HEK293 (cell line): ENCODE results near the gene CA11.

ENCODE experiments used
- CTCF ChIA-PET: fragments of 350-600 bp; formaldehyde crosslinking; extraction: SDS; loops from one replicate; lab custom pipeline; 2021; ENCODE audit warnings: antibody characterized with exemption; lab: Yijun Ruan, JAX
- POLR2A ChIA-PET: fragments of 300-600 bp; formaldehyde crosslinking; extraction: SDS; loops from one replicate; lab custom pipeline; 2020; ENCODE audit warnings: antibody characterized with exemption, inconsistent platforms; lab: Yijun Ruan, JAX
- H3K27ac ChIP-seq: fragments of 200-500 bp; sonication (Bioruptor generic); 2 replicates; pipeline ENCODE4 v1.5.1; 2014; ENCODE audit warnings: low read depth, low read length, control low read depth, inconsistent platforms; ENCODE audit errors: extremely low read depth
- H3K36me3 ChIP-seq, 2 experiments: fragments of 200-500 bp in 1 of 2; sonication (Bioruptor generic) in 1 of 2; 1 replicate in 1 of 2; 2 replicates in 1 of 2; pipeline ENCODE4 v1.5.1; 2014 to 2017; ENCODE audit warnings: inconsistent platforms in 2 of 2, low read length in 2 of 2; ENCODE audit not compliant: control insufficient read depth in 2 of 2, insufficient read depth in 1 of 2
- H3K4me1 ChIP-seq: fragments of 200-500 bp; sonication (Bioruptor generic); 2 replicates; pipeline ENCODE4 v1.5.1; 2014; ENCODE audit warnings: mild to moderate bottlenecking, low read length, inconsistent platforms; ENCODE audit not compliant: control insufficient read depth, insufficient read depth
- H3K4me3 ChIP-seq: 2 replicates; pipeline ENCODE4 v1.5.1; 2011; ENCODE audit warnings: low read depth, mild to moderate bottlenecking, control low read depth, low read length, moderate library complexity
- H3K9me3 ChIP-seq: fragments of 200-500 bp; sonication (Bioruptor generic); 2 replicates; pipeline ENCODE4 v1.5.1; 2014; ENCODE audit warnings: low read depth, low read length, inconsistent platforms; ENCODE audit not compliant: control insufficient read depth, insufficient read depth
- BCL11B ChIP-seq: fragments of 450-650 bp; formaldehyde crosslinking; IDR thresholded peaks from 2 replicates; pipeline ENCODE4 v1.5.1; 2016; ENCODE audit warnings: low read depth, missing biosample characterization, missing genetic modification characterization
- CTCF ChIP-seq: fragments of 450-650 bp; formaldehyde crosslinking; IDR thresholded peaks from 2 replicates; pipeline ENCODE4 v1.5.1; 2016; ENCODE audit warnings: missing biosample characterization, missing genetic modification characterization
- GLI2 ChIP-seq: fragments of 450-650 bp; formaldehyde crosslinking; IDR thresholded peaks from 2 replicates; pipeline ENCODE4; 2017; ENCODE audit warnings: missing biosample characterization, missing genetic modification characterization, low read depth, borderline replicate concordance
- MZF1 ChIP-seq: fragments of 450-650 bp; formaldehyde crosslinking; IDR thresholded peaks from 2 replicates; pipeline ENCODE4 v1.5.1; 2017; ENCODE audit warnings: missing biosample characterization, missing genetic modification characterization, borderline replicate concordance
- PRDM10 ChIP-seq: fragments of 450-650 bp; formaldehyde crosslinking; IDR thresholded peaks from 2 replicates; pipeline ENCODE4 v1.5.1; 2016; ENCODE audit warnings: missing biosample characterization, missing genetic modification characterization
- RBAK ChIP-seq: fragments of 450-650 bp; formaldehyde crosslinking; IDR thresholded peaks from 2 replicates; pipeline ENCODE4 v1.5.1; 2016; ENCODE audit warnings: missing biosample characterization, missing genetic modification characterization
- REPIN1 ChIP-seq: fragments of 450-650 bp; formaldehyde crosslinking; IDR thresholded peaks from 2 replicates; pipeline ENCODE4 v1.5.1; 2017; ENCODE audit warnings: missing biosample characterization, missing genetic modification characterization, low read depth
- SP7 ChIP-seq: fragments of 450-650 bp; formaldehyde crosslinking; IDR thresholded peaks from 2 replicates; pipeline ENCODE4 v1.5.1; 2016; ENCODE audit warnings: missing biosample characterization, missing genetic modification characterization
- ZBTB49 ChIP-seq: fragments of 450-650 bp; formaldehyde crosslinking; IDR thresholded peaks from 2 replicates; pipeline ENCODE4 v1.5.1; 2016; ENCODE audit warnings: missing biosample characterization, missing genetic modification characterization, low read depth
- ZNF121 ChIP-seq: fragments of 450-650 bp; formaldehyde crosslinking; IDR thresholded peaks from 2 replicates; pipeline ENCODE4 v1.5.1; 2016; ENCODE audit warnings: missing biosample characterization, missing genetic modification characterization
- ZNF184 ChIP-seq: fragments of 450-650 bp; IDR thresholded peaks from 2 replicates; pipeline ENCODE4 v1.5.1; 2018; ENCODE audit warnings: missing biosample characterization, mild to moderate bottlenecking, missing genetic modification characterization
- ZNF2 ChIP-seq: fragments of 450-650 bp; formaldehyde crosslinking; IDR thresholded peaks from 2 replicates; pipeline ENCODE4 v1.5.1; 2016; ENCODE audit warnings: missing biosample characterization, missing genetic modification characterization
- ZNF302 ChIP-seq: fragments of 450-650 bp; formaldehyde crosslinking; IDR thresholded peaks from 2 replicates; pipeline ENCODE4 v1.5.1; 2016; ENCODE audit warnings: missing biosample characterization, missing genetic modification characterization, low read depth
- ZNF311 ChIP-seq: fragments of 450-650 bp; formaldehyde crosslinking; IDR thresholded peaks from 2 replicates; pipeline ENCODE4 v1.5.1; 2017; ENCODE audit warnings: missing biosample characterization, missing genetic modification characterization, borderline replicate concordance
- ZNF548 ChIP-seq: fragments of 450-650 bp; formaldehyde crosslinking; IDR thresholded peaks from 2 replicates; pipeline ENCODE4 v1.5.1; 2016; ENCODE audit warnings: missing biosample characterization, missing genetic modification characterization
- ZNF610 ChIP-seq: fragments of 450-650 bp; formaldehyde crosslinking; IDR thresholded peaks from 2 replicates; pipeline ENCODE4 v1.5.1; 2016; ENCODE audit warnings: missing biosample characterization, missing genetic modification characterization, borderline replicate concordance
- ZNF777 ChIP-seq: fragments of 450-650 bp; formaldehyde crosslinking; IDR thresholded peaks from 2 replicates; pipeline ENCODE4 v1.5.1; 2017; ENCODE audit warnings: missing biosample characterization, missing genetic modification characterization, borderline replicate concordance
- ZNF843 ChIP-seq: fragments of 450-650 bp; formaldehyde crosslinking; IDR thresholded peaks from 2 replicates; pipeline ENCODE4 v1.5.1; 2016; ENCODE audit warnings: missing biosample characterization, missing genetic modification characterization
- TF ChIP-seq, protein P1 (sequence below): fragments of 450-650 bp; formaldehyde crosslinking; IDR thresholded peaks from 2 replicates; pipeline ENCODE4 v1.5.1; 2016; ENCODE audit warnings: missing biosample characterization, missing genetic modification characterization
- TF ChIP-seq, protein P2 (sequence below): fragments of 450-650 bp; formaldehyde crosslinking; IDR thresholded peaks from 2 replicates; pipeline ENCODE4 v1.5.1; 2016; ENCODE audit warnings: missing biosample characterization, missing genetic modification characterization
- TF ChIP-seq, protein P3 (sequence below): fragments of 450-650 bp; formaldehyde crosslinking; IDR thresholded peaks from 2 replicates; pipeline ENCODE4; 2016; ENCODE audit warnings: missing biosample characterization, missing genetic modification characterization

Gene CA11

GRCh38 chr19:48663667-48664066 lies 17.7 kb upstream of the CA11 start:
- Histone ChIP-seq H3K4me1 (no peaks in the 10 kb centered on the region), H3K4me3 (no peak overlapping the region), H3K9me3 (no peaks in the 10 kb centered on the region), H3K36me3 (no peaks in the 10 kb centered on the region), H3K27ac (no peak overlapping the region)
- ChIA-PET CTCF (interaction anchor here (1.4 to 1.8 kb wide), 2 partner anchors 12 to 49 kb away, joined by 3 to 5 read pairs; no protein-coding TSS in a partner anchor), POLR2A (interaction anchor here (0.7 kb wide), 1 partner anchor 18 kb away, joined by 3 read pairs; the partner anchor contains the start of gene CA11)
- TF ChIP-seq ZNF184 (tag by site-specific recombination) (no peak), ZNF311 (tag by site-specific recombination) (no peak), CTCF (tag by site-specific recombination) (no peak), REPIN1 (no peak), PRDM10 (tag by site-specific recombination) (no peak), ZNF302 (tag by site-specific recombination) (no peak), ZNF2 (tag by site-specific recombination) (no peak), ZBTB49 (no peak)
- TF ChIP-seq, protein P1, sequence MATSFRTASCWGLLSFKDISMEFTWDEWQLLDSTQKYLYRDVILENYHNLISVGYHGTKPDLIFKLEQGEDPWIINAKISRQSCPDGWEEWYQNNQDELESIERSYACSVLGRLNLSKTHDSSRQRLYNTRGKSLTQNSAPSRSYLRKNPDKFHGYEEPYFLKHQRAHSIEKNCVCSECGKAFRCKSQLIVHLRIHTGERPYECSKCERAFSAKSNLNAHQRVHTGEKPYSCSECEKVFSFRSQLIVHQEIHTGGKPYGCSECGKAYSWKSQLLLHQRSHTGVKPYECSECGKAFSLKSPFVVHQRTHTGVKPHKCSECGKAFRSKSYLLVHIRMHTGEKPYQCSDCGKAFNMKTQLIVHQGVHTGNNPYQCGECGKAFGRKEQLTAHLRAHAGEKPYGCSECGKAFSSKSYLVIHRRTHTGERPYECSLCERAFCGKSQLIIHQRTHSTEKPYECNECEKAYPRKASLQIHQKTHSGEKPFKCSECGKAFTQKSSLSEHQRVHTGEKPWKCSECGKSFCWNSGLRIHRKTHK (tag by site-specific recombination), result no peak
- TF ChIP-seq, protein P2, sequence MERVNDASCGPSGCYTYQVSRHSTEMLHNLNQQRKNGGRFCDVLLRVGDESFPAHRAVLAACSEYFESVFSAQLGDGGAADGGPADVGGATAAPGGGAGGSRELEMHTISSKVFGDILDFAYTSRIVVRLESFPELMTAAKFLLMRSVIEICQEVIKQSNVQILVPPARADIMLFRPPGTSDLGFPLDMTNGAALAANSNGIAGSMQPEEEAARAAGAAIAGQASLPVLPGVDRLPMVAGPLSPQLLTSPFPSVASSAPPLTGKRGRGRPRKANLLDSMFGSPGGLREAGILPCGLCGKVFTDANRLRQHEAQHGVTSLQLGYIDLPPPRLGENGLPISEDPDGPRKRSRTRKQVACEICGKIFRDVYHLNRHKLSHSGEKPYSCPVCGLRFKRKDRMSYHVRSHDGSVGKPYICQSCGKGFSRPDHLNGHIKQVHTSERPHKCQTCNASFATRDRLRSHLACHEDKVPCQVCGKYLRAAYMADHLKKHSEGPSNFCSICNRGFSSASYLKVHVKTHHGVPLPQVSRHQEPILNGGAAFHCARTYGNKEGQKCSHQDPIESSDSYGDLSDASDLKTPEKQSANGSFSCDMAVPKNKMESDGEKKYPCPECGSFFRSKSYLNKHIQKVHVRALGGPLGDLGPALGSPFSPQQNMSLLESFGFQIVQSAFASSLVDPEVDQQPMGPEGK, result no peak

DNA sequence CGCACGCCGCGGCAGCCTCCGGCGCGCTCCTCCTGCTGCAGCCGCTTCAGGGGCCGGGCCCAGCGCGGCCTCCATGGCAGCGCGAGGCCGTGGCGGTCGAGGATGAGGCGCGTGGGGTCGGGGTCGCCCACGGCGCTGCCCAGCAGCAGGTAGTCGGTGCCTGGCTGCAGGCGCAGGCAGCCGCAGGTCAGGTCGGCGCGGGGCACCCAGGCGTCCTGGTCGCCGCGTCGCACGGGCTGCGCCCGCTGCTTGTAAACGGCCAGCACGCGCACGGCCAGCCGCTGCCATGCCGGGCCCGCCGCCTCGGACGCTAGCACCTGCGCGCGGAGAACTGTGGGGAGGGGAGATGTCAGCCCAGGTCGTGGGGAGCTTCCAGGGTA lies 15.7 kb upstream of the CA11 start:
- Histone ChIP-seq H3K4me1 (peaks cover 2% of the 10 kb centered on the region), H3K9me3 (no peaks in the 10 kb centered on the region), H3K4me3 (no peak overlapping the region), H3K27ac (no peak overlapping the region), H3K36me3 (no peaks in the 10 kb centered on the region)
- ChIA-PET CTCF (interaction anchor here (1.4 kb wide), 1 partner anchor 14 kb away, joined by 4 read pairs; no protein-coding TSS in a partner anchor), POLR2A (no interaction called here)
- TF ChIP-seq SP7 (tag by site-specific recombination) (no peak), ZNF777 (no peak), REPIN1 (no peak), ZNF610 (tag by site-specific recombination) (no peak), MZF1 (tag by site-specific recombination) (no peak), BCL11B (tag by site-specific recombination) (no peak), GLI2 (tag by site-specific recombination) (no peak), ZNF121 (tag by site-specific recombination) (no peak), RBAK (no peak), ZNF548 (tag by site-specific recombination) (no peak), ZNF843 (no peak)
- TF ChIP-seq, protein P3, sequence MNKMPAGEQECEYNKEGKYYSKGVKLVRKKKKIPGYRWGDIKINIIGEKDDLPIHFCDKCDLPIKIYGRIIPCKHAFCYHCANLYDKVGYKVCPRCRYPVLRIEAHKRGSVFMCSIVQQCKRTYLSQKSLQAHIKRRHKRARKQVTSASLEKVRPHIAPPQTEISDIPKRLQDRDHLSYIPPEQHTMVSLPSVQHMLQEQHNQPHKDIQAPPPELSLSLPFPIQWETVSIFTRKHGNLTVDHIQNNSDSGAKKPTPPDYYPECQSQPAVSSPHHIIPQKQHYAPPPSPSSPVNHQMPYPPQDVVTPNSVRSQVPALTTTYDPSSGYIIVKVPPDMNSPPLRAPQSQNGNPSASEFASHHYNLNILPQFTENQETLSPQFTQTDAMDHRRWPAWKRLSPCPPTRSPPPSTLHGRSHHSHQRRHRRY (tag by site-specific recombination), result no peak
